NCI-H524 (cell line): ENCODE results near the gene WASHC1.
A peak's percentile ranks its signal among the peaks of the same experiment; 100 is the strongest.
"Not testable (repeated sequence)": the region's sequence is repeated elsewhere in the genome, so short reads cannot be mapped to it uniquely, and the experiment has no call there.

Experiments
- DNase-seq, 2 experiments: peaks; one replicate each; lab custom pipeline; 2025; lab: John Stamatoyannopoulos, UW

The WASHC1 gene, protein sequence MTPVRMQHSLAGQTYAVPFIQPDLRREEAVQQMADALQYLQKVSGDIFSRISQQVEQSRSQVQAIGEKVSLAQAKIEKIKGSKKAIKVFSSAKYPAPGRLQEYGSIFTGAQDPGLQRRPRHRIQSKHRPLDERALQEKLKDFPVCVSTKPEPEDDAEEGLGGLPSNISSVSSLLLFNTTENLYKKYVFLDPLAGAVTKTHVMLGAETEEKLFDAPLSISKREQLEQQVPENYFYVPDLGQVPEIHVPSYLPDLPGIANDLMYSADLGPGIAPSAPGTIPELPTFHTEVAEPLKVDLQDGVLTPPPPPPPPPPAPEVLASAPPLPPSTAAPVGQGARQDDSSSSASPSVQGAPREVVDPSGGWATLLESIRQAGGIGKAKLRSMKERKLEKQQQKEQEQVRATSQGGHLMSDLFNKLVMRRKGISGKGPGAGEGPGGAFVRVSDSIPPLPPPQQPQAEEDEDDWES

DNA sequence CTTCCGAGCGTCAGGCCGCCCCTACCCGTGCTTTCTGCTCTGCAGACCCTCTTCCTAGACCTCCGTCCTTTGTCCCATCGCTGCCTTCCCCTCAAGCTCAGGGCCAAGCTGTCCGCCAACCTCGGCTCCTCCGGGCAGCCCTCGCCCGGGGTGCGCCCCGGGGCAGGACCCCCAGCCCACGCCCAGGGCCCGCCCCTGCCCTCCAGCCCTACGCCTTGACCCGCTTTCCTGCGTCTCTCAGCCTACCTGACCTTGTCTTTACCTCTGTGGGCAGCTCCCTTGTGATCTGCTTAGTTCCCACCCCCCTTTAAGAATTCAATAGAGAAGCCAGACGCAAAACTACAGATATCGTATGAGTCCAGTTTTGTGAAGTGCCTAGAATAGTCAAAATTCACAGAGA lies at the start of gene WASHC1:
Gene WASHC1, minus strand, starts transcription at position 101 of the 400 bp plus-strand sequence. CDS start 4,457 bp downstream, outside the sequence.
- not testable (repeated sequence) for DNase-seq

DNA sequence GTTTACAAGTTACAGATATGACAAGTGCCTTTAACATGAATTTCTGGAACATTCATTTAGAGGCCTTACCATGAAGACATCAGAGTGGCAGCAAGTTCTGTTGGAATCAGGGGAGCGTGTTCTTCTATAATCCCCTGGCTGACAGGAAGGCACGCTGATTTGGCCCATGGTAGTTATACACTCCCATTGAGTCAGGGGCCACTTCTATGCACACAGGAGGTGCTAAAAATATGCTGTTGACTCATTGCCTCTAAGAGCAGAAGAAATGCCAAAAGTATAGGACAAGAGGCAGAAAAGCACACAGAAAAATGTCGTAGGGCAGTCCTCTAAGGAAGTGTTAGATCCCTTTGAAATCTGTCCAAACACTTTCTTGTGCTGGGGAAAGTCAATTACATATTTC lies 49.1 kb upstream of the WASHC1 start:
- DNase-seq: not testable (repeated sequence)

DNA sequence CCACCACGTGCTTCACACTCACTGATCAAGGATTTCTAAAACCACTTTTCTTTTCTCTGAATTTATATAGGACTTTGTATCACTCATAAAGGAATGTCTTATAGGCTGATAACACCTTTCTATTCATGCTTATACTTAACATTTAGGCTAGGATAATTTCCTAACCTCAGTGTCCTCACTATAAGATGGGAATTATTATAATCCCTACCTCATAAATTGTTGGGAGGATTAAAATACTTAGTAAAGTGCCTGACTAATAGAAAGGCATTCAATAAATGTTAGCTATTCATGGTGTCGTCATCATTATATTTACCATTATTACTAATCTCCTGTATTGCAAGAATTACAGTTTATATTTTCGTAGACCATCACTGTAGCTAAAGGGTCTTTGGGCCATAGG lies 47.1 kb upstream of the WASHC1 start:
- DNase-seq: not testable (repeated sequence)

DNA sequence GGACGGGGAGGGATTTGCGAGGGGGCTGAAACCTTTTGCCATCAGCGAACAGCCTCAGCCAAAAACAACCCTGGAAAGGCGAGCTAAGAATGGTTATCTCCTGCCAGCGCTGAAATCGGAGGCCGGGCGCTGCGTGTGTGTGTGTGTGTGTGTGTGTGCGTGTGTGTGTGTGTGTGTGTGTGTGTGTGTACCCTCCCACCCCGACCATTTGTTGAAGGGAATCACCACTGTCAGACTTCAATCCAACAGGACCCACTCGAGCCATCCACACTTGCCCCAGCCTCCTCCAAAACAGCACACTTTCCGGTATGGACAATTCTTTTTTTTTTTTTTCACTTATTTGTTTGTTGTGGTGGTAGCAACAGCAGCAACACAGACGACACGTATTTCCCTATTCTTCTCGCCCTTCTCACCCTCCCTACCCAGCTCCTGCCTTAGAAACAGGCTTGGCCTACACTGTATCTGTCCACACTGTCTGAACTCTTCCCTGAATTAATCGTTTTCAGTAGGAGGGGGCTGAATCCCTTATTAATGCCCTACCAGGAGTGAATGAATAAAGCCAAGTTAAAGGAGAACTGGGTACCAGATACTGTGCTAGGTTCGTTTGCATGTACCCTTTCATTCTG lies 44.8 kb upstream of the WASHC1 start:
- not testable (repeated sequence) for DNase-seq

DNA sequence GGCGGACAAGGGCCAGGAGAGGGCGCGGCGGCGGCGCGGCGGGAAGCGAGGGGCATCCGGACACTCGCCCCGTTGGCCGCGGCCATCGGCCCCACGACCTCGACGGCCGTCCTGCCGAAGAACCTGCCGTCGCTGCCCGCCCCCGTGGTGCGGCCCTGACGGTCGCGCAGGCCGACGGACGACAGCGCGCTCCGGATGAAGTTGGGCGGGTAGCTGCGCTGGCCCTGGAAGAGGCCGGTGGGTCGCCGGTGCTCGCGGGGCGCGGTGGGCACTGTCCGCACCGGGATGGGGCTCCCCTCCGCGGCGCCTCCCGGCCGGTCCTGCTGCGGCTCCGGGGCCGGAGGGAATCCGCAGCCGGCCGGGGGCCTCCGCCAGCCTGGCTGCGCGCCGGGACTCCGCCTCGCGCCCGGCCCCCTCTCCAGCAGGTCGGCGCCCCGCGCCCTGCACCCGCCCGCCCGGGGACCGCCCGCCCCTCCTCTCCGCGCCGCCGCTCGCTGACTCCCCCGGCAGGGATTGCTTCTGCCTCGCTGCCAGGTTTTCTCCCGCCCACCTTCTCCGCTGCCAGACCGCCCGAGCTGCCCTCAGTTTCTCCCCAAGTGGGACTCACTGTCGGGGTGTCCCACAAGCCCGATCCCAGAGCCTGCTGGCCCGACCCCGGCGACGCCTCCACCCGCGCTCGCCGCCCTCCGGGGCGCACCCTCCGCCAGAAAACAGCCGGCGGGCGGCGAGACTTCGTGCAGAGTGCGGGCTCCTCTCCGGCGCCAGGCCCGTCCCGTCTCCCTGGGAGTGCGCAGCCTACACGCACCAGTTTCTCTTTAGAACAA lies 44.0 kb upstream of the WASHC1 start:
- not testable (repeated sequence) for DNase-seq

DNA sequence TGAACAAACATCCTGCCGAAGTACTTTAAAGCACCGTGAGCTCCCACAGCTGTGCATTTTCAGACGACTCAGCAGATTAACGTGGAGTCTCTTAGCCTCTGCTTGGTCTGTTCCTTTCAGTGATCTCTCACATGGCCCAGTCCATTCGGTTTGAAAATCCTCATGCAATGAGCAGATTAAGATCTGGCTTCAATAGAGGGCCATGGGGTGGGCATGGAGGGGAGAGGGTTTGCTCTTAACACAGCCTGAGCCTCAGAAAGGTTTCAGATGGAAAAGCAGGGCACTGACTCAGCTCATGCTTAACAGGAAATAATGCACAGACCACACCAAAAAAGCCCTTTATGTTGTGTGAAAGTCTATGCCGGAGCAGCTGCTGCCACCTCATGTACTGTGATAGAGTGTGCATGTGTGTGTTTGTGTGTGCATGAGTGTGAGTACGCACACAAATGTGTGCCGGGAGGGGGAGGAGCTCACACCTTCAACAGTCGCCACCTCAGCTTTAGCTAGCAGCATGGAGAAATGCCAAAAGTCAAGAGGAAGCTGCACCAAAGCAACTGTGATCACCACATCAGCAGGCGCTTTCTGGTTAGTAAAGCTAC lies 33.9 kb upstream of the WASHC1 start:
- peak in 1 of 2 experiments; percentile 56 for DNase-seq

DNA sequence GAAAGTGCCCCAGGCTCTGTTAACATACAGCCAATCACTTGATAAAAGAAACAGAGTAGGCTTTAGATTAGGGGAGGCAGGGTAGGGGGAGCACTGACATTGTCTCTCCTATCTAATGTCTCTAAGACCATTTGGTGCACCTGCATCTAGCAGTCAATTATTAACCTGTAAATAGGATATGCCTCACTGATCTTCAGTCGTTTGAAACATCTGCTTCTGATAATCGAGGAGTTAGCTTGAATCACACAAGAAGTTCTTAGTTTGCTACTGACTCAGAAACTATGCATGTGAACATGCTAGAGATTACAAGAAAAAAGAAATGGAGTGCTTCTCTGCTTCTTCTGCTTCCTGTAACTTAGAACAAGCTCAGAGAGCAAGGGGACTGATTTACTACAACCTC lies 23.4 kb upstream of the WASHC1 start:
- peak in 1 of 2 experiments; percentile 52 for DNase-seq

DNA sequence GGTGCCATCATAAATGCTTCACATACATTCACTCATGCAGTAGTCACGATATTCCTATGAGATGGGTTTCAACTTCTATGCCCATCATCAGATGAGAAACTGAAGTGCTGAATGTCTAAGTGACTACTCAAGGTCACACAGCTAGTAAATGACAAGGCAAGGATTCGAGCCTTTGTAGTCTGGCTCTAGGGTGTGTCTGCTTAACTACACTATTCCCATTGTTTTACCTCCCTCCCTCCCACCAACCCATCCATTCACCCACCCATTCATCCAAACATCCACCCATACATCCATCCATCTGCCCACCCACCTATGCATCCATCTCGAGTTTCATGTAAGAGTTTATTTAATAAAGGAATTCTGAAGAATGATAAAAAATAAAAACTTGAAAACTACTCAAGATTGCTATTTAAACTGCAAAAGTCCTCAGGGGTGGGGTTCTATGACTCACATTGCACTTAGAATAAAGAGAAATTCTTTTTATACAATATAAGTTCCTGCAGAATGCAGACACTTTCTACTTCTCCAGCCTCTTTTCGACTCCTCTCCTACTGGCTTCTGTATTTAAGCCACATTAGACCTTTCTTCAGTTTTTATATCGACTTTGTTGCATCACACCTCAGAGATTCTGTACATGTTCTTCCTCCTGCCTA lies 19.1 kb upstream of the WASHC1 start:
- not testable (repeated sequence) for DNase-seq

DNA sequence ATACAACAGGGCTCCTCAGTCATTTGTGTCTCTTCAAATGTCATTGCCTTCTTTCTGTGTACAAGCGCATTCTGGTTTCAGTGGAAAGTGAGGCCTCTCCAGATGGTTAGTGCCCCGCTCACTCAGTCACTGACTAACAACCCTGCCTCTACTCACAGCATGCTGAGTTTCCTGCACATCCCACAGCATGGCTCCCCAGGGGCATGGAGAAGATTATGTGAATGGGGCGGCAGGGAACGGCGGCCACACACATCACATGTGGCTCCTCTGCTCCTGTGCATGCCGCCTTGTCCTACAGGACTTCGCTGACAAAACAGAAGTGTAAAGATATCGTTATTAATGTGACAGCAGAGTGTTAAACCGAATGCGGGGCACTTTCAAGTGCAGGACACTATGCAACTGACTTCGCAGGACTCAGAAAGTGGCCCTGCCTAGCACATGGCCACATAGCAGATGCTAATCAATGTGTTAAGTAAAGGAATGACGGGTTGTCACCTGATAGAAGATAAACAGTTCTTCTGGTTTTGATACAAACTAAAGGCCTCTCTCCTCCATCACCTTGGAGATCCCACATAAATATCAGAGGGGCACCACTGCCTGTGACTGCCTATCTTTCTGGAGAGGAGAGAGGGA lies 17.5 kb upstream of the WASHC1 start:
- not testable (repeated sequence) for DNase-seq

DNA sequence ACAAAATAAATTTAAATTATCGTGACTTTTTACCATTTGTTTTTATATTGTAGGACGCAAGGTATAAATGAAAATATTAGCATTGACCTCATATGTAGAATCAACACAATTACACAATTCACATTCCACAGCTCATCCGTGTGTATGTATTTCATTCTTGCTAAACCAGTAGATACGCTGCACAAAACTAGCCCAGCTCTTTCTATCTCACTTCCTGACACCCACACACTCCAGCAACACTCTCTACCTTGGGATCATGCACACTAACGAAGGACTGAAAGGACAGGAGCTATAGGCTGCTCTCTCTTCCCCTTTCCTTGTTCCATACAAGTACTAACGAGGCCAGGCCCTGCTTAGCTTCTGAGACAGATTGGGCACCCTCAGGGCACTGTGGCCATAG lies 16.9 kb upstream of the WASHC1 start:
- DNase-seq: not testable (repeated sequence)

DNA sequence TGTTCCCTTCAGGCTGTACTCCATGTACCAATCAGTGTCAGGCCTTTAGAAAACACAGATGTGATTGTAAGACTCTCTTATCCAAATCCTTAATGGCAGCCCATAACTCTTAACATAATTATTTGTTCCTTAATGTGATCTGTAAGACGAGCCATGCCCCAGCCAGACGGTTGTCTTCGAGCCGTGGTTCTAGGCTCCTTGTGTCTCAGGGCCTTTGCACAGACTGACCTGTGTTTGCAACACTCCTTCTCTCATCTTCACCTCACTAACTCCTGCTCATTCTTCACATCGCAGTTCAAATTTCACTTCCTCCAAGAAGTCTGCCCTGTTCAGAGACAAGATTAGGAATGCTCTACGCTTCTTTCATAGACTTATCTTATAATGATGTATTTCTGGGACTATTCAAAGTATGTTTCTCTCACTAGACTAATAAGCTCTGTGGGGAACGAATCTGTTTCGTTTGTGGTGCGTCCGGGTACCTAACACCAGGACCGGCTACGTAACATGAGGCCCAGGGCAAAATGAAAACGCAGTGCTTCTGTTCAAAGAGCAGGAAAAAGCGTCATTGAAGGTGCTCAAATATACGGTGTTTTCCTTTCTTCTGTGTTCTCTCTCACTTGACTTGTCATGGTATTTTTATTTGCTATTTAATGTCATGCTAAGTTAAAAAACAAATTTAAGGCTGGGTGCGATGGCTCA lies 16.1 kb upstream of the WASHC1 start:
- not testable (repeated sequence) for DNase-seq

DNA sequence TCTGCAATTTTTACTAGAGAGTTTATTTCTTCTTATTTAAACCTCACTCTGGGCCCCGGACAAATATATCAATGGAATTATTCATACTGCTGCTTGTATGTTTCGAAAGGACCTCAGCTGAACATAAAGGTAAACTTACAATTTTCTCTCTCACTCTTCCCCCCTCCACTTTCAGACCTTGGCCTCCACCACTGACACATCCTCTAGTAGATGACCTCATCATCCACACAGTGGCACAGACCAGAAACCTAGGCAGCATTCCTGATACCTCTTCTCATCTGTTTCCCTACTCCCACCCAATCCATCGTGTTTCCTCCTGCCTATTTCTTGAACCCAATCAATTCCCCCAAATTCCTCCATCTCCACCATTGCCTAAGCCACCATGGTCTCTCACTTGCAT lies 15.2 kb upstream of the WASHC1 start:
- not testable (repeated sequence) for DNase-seq

DNA sequence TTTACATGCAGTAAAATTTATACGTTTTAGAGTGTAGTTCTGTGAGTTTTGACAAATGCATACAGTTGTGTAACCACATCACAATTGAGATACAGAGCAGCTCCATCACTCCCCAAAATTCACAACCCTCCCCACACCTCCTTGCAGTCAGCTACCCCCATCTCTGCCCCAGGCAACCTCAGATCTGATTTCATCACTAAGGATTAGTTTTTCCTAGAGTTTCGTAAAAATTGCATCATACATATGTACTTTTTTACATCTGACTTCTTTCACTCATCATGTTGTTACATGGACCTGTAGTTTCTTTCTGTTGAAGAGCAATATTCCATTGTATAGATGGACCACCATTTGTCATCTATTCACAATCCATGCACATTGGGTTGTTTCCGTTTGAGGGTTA lies 14.4 kb upstream of the WASHC1 start:
- DNase-seq: not testable (repeated sequence)

DNA sequence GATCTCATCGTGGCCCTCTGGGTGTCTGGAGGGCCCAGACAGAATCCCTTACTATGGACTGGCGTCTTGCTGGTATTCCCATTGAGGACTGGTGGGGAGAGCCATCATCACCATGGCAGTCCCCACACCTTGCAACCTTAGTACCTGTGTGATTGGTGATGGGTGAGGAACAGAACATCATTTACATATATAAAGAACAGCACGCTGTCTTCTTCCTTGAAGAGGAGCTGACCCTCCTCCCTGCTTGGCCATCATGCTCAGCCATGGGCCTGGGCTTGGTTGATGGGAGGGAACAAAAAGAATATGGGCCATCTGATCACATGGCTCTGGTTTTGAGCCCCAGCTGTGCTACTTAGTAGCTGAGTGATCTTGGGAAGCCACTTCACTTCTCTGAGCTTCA lies 13.9 kb upstream of the WASHC1 start:
- not testable (repeated sequence) for DNase-seq

DNA sequence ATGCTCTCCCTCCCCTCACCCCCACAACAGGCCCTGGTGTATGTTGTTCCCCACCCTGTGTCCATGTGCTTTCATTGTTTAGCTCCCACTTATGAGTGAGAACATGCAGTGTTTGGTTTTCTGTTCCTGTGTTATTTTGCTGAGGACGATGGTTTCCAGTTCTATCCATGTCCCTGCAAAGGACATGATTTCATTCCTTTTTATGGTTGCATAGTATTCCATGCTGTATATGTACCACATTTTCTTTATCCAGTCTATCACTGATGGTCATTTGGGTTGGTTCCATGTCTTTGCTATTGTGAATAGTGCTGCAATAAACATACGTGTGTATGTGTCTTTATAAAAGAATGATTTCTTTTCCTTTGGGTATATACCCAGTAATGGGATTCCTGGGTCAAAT lies 12.6 kb upstream of the WASHC1 start:
- not testable (repeated sequence) for DNase-seq

DNA sequence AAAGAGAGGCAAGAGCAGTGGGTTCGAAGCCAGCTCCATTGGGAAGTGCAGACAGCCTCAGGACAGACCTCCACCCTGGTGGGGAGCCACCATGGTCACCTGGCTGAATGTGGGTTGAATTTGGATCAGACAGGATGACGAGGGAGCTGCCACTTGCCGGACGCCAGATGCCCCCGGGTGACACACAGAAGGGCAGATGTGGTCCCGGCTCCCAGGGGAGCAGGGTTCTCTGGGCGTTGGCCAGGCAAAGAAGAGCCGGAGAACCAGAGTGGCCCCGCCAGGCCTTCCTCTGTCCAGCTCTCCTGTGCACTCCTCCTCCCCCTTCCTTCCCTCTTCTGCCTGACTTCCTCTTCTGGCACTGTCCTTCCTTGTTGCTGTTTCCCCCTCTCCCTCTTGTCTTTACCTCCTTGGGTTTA lies 12.0 kb upstream of the WASHC1 start:
- DNase-seq: not testable (repeated sequence)

DNA sequence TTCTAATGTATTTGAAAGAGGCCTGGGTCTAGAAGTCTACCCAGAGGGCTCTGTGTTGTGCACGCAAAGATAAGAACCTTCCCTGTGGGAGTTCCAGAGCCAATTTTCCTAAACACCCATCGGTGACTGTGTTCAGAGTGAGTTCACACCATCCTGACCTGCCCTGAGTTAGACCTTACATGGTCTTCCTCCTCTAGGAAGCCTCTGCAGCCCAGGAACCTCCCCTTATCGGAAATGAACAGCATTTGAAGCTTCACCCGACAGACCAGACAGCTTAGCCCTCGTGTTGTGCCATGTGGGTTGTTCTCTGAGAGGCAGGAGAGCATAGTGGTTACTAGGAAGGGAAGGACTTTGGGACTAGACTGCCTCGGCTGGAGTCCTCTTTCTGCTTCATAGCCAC lies 3.1 kb upstream of the WASHC1 start:
- not testable (repeated sequence) for DNase-seq

DNA sequence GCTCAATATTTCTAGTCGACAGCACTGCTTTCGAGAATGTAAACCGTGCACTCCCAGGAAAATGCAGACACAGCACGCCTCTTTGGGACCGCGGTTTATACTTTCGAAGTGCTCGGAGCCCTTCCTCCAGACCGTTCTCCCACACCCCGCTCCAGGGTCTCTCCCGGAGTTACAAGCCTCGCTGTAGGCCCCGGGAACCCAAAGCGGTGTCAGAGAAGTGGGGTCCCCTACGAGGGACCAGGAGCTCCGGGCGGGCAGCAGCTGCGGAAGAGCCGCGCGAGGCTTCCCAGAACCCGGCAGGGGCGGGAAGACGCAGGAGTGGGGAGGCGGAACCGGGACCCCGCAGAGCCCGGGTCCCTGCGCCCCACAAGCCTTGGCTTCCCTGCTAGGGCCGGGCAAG lies 481 bp downstream of the WASHC1 start:
- DNase-seq: not testable (repeated sequence)

DNA sequence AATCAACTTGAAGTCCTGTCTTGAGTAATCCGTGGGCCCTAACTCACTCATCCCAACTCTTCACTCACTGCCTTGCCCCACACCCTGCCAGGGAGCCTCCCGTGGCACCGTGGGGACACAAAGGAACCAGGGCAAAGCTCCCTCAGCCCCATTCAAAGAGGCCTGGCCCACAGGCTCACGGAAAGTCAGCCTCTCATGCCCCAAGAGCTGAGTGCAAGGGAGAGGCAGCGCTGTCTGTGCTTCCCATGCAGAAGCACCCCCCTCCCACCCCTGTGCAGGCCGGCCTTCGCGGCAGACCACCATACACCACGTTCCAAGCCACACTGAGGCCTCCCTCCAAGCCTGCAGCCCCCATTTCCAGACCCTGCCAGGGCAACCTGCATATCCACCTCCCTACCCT lies 7.6 kb downstream of the WASHC1 start:
- DNase-seq: not testable (repeated sequence)

DNA sequence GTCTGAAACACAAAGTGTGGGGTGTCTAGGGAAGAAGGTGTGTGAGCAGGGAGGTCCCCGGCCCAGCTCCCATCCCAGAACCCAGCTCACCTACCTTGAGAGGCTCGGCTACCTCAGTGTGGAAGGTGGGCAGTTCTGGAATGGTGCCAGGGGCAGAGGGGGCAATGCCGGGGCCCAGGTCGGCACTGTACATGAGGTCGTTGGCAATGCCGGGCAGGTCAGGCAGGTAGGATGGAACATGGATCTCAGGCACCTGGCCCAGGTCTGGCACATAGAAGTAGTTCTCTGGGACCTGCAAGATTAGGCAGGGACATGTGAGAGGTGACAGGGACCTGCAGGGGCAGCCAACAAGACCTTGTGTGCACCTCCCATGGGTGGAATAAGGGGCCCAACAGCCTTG lies 12.4 kb downstream of the WASHC1 start:
- DNase-seq: not testable (repeated sequence)
